ENCODE data around the gene EME2.

Gene EME2

GRCh38 chr16:1772362-1772907 is at the start of gene EME2:
Gene EME2, plus strand, starts transcription at chr16:1772810. Its CDS starts 418 bp downstream, at chr16:1773228.
- Histone ChIP-seq H3K27ac (ENCODE audit: low read length) (peak within 1 kb of the TSS; percentile 82), H4K20me1 (ENCODE audit: insufficient read depth, low read length) (no peaks in the 10 kb centered on the region), H3K4me2 (ENCODE audit: low read length) (peak within 1 kb of the TSS; percentile 97), H3K4me1 (ENCODE audit: low read length) (peaks cover 12% of the 10 kb centered on the region), H3K9me3 (ENCODE audit: insufficient read depth, low read length) (no peaks in the 10 kb centered on the region), H2AFZ (ENCODE audit: low read depth, low read length) (no peak within 1 kb of the TSS), H3K9ac (ENCODE audit: low read length) (peak within 1 kb of the TSS; percentile 97), H3K27me3 (ENCODE audit: low read depth, low read length) (no peaks in the 10 kb centered on the region), H3K36me3 (replicated peaks; ENCODE audit: low read depth, low read length) (peaks cover 7% of the 10 kb centered on the region), H3K4me3 (ENCODE audit: low read length) (peak within 1 kb of the TSS; percentile 99), H3K79me2 (ENCODE audit: low read length) (peaks cover 35% of the 10 kb centered on the region)
- no peak for TF ChIP-seq EZH2phosphoT487 (IDR thresholded peaks at IDR 0.05; ENCODE audit: low read depth)
- TF ChIP-seq, protein P1, sequence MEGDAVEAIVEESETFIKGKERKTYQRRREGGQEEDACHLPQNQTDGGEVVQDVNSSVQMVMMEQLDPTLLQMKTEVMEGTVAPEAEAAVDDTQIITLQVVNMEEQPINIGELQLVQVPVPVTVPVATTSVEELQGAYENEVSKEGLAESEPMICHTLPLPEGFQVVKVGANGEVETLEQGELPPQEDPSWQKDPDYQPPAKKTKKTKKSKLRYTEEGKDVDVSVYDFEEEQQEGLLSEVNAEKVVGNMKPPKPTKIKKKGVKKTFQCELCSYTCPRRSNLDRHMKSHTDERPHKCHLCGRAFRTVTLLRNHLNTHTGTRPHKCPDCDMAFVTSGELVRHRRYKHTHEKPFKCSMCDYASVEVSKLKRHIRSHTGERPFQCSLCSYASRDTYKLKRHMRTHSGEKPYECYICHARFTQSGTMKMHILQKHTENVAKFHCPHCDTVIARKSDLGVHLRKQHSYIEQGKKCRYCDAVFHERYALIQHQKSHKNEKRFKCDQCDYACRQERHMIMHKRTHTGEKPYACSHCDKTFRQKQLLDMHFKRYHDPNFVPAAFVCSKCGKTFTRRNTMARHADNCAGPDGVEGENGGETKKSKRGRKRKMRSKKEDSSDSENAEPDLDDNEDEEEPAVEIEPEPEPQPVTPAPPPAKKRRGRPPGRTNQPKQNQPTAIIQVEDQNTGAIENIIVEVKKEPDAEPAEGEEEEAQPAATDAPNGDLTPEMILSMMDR (IDR thresholded peaks at IDR 0.05; ENCODE audit: low read depth, low read length): no peak

DNA sequence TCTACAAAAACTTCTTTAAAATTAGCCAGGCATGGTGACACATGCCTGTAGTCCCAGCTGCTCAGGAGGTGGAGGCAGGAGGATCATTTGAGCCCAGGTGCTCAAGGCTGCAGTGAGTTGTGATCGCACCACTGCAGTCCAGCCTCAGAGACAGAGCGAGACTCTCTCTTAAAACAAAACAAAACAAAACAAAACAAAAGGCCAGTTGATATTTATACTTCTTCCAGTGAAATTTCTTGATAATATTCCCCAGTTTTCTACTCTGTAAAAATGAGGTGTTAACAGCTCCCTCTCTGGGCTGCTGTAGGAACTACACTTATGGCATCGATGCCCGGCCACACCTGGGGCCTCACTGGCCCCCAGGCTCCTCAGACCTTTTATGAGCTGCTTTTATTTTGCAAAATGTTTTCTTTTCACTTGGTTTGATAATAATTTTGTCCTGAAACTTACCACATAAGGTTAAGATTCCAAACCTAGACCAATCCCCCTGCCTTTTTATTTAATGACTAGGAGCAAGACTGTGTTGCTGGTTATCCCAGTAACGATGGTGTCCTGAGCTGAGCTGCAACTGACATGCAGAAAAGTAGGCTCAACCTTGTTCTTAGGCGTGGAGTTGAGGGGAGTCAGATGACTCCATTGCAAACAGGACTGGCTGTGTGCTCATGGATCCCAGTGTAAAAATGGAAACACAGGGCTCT is 49.0 kb upstream of the EME2 start:
- Histone ChIP-seq H3K4me2 (ENCODE audit: low read length) (no peak overlapping the region), H2AFZ (ENCODE audit: low read depth, low read length) (no peak overlapping the region), H3K9ac (ENCODE audit: low read length) (no peak overlapping the region), H3K27me3 (ENCODE audit: low read depth, low read length) (no peaks in the 10 kb centered on the region), H3K4me3 (ENCODE audit: low read length) (no peak overlapping the region), H4K20me1 (ENCODE audit: insufficient read depth, low read length) (peaks cover 34% of the 10 kb centered on the region), H3K27ac (ENCODE audit: low read length) (no peak overlapping the region), H3K79me2 (ENCODE audit: low read length) (peaks cover 9% of the 10 kb centered on the region), H3K9me3 (ENCODE audit: insufficient read depth, low read length) (no peaks in the 10 kb centered on the region), H3K4me1 (ENCODE audit: low read length) (peaks cover 12% of the 10 kb centered on the region), H3K36me3 (replicated peaks; ENCODE audit: low read depth, low read length) (peaks cover 3% of the 10 kb centered on the region)
- no peak for TF ChIP-seq EZH2phosphoT487 (IDR thresholded peaks at IDR 0.05; ENCODE audit: low read depth)
- TF ChIP-seq, protein P1 (IDR thresholded peaks at IDR 0.05; ENCODE audit: low read depth, low read length): peak; percentile 68

DNA sequence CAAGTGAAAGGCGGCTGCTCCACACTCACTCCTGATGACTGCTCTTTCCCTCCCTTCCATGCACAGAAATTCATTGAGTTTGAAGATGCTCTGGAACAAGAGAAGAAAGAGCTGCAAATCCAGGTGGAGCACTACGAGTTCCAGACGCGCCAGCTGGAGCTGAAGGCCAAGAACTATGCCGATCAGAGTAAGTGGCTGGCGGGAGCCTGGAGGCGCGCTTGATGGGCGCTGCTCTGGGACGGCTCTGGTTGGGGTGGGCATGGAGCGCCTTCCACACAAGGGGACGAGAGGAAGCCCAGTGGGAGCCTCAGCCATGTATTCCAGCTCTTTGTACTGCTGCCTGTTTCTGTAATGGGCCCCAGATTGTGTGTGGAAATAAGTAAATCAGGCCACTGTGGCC is 48.1 kb upstream of the EME2 start:
- Histone ChIP-seq H3K4me2 (ENCODE audit: low read length) (no peak overlapping the region), H3K4me3 (ENCODE audit: low read length) (no peak overlapping the region), H2AFZ (ENCODE audit: low read depth, low read length) (no peak overlapping the region), H3K9ac (ENCODE audit: low read length) (no peak overlapping the region), H3K79me2 (ENCODE audit: low read length) (peaks cover 9% of the 10 kb centered on the region), H3K9me3 (ENCODE audit: insufficient read depth, low read length) (no peaks in the 10 kb centered on the region), H3K27me3 (ENCODE audit: low read depth, low read length) (no peaks in the 10 kb centered on the region), H4K20me1 (ENCODE audit: insufficient read depth, low read length) (peaks cover 27% of the 10 kb centered on the region), H3K27ac (ENCODE audit: low read length) (no peak overlapping the region), H3K36me3 (replicated peaks; ENCODE audit: low read depth, low read length) (peaks cover 3% of the 10 kb centered on the region), H3K4me1 (ENCODE audit: low read length) (peaks cover 12% of the 10 kb centered on the region)
- no peak for TF ChIP-seq EZH2phosphoT487 (IDR thresholded peaks at IDR 0.05; ENCODE audit: low read depth)
- TF ChIP-seq, protein P1 (IDR thresholded peaks at IDR 0.05; ENCODE audit: low read depth, low read length): no peak

GRCh38 chr16:1726661-1727502 is 45.7 kb upstream of the EME2 start:
- Histone ChIP-seq H3K4me1 (ENCODE audit: low read length) (peaks cover 11% of the 10 kb centered on the region), H3K79me2 (ENCODE audit: low read length) (peaks cover 9% of the 10 kb centered on the region), H3K4me2 (ENCODE audit: low read length) (no peak overlapping the region), H3K4me3 (ENCODE audit: low read length) (no peak overlapping the region), H3K9ac (ENCODE audit: low read length) (no peak overlapping the region), H3K27ac (ENCODE audit: low read length) (no peak overlapping the region), H2AFZ (ENCODE audit: low read depth, low read length) (no peak overlapping the region), H3K27me3 (ENCODE audit: low read depth, low read length) (no peaks in the 10 kb centered on the region), H3K9me3 (ENCODE audit: insufficient read depth, low read length) (no peaks in the 10 kb centered on the region), H4K20me1 (ENCODE audit: insufficient read depth, low read length) (peaks cover 24% of the 10 kb centered on the region), H3K36me3 (replicated peaks; ENCODE audit: low read depth, low read length) (peaks cover 3% of the 10 kb centered on the region)
- no peak for TF ChIP-seq EZH2phosphoT487 (IDR thresholded peaks at IDR 0.05; ENCODE audit: low read depth)
- TF ChIP-seq, protein P1 (IDR thresholded peaks at IDR 0.05; ENCODE audit: low read depth, low read length): no peak
